ENCODE data around the gene MRPL46.
A peak's percentile ranks its signal among the peaks of the same experiment; 100 is the strongest.

GRCh38 chr15:88463870-88464532 lies 3.2 kb downstream of the MRPL46 start:
- TF ChIP-seq POLR2A (IDR thresholded peaks at IDR 0.05; ENCODE audit: insufficient read depth in 1 of 2, low read depth in 2 of 2, low read length in 2 of 2) (no peak), FOSL1 (CRISPR knock-in tag; IDR thresholded peaks at IDR 0.05; ENCODE audit: borderline replicate concordance) (no peak), PHF21A (CRISPR knock-in tag; IDR thresholded peaks at IDR 0.05) (no peak), MAZ (IDR thresholded peaks at IDR 0.05; ENCODE audit: borderline replicate concordance, low read depth, low read length) (no peak), MAZ (CRISPR knock-in tag; IDR thresholded peaks at IDR 0.05; ENCODE audit: low read depth) (no peak), PREB (CRISPR knock-in tag; IDR thresholded peaks at IDR 0.05) (no peak), GMEB1 (CRISPR knock-in tag; IDR thresholded peaks at IDR 0.05; ENCODE audit: borderline replicate concordance) (no peak), EP300 (IDR thresholded peaks at IDR 0.05; ENCODE audit: low read depth in 2 of 2, low read length in 2 of 2) (peak in 1 of 2 experiments; percentile 56; a peak in 1 of 4 replicates), EP300 (CRISPR knock-in tag; IDR thresholded peaks at IDR 0.05; ENCODE audit: borderline replicate concordance) (no peak), HNRNPL (IDR thresholded peaks at IDR 0.05; ENCODE audit: low read depth, low read length) (no peak)
